ENCODE data around the gene CAMK1D.
"Not testable (repeated sequence)": the region's sequence is repeated elsewhere in the genome, so short reads cannot be mapped to it uniquely, and the experiment has no call there.

The CAMK1D gene

GRCh38 chr10:12348870-12349628 lies at the start of gene CAMK1D:
CAMK1D (plus strand) TSS chr10:12349547.
- peak; percentile 86 for DNase-seq
- ATAC-seq: peak; percentile 61

GRCh38 chr10:12301036-12301435 lies 48.3 kb upstream of the CAMK1D start:
- not testable (repeated sequence) for DNase-seq, ATAC-seq

DNA sequence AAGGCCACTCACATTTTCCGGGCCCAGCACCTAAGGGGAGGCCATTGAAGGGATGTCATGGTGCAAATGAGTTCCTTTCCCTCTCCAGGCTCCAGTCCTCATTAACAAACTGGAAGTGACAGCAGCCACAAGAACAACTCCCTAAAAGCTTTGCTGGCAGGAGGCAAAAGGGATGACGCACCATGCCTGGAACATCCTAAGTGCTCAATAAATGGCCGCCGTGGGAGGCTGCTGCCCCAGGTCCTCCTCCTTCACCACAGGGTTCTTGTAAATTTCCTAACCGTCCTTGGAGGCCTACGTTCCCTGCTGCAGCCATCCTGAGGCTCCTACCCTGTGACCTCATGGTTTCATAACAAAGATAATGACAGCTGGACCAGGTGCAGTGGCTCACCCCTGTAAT lies 41.3 kb upstream of the CAMK1D start:
- ATAC-seq (no peak), DNase-seq (no peak)

- DNase-seq: no peak
- no peak for ATAC-seq
Observed at GRCh38 chr10:12308736-12309375, 40.5 kb upstream of the CAMK1D start.

GRCh38 chr10:12309783-12310182 lies 39.6 kb upstream of the CAMK1D start:
- ATAC-seq, DNase-seq: not testable (repeated sequence)

DNA sequence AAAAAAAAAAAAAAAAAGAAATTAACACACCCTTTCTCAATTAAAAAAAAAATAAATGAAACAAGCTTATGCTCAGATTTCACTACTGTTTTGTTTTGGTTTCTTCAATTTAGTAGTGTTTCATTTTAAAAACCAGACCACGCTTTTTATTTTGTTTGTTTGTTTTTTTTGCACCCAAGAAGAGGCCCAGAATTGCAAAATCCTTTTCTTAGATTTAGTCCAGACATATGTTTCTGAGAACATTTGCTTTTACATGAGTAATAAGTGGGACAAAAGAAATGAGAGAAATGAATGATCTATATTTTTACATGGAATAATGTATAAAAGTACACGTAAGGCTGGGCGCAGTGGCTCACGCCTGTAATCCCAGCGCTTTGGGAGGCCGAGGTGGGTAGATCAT lies 34.5 kb upstream of the CAMK1D start:
- DNase-seq: no peak
- ATAC-seq: no peak

- ATAC-seq (no peak), DNase-seq (no peak)
Observed at GRCh38 chr10:12319076-12319475, 30.3 kb upstream of the CAMK1D start.

DNA sequence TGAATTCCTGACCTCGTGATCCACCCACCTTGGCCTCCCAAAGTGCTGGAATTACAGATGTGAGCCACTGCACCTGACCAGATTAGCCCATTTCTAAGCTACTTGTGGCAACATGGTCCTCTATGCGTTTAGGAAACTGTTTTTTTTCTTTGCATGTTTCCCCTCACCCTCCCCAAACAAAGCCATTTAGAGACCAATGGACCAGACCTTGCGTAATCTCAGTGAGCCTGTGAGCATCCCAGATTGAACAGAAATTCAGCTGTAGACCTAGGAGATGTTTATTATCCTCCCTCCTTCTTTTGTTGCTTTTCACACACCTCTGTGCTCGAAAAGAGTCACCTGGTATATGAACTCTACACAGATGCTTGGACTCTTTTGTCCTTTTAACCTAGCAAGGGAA lies 28.5 kb upstream of the CAMK1D start:
- ATAC-seq (no peak), DNase-seq (no peak)

DNA sequence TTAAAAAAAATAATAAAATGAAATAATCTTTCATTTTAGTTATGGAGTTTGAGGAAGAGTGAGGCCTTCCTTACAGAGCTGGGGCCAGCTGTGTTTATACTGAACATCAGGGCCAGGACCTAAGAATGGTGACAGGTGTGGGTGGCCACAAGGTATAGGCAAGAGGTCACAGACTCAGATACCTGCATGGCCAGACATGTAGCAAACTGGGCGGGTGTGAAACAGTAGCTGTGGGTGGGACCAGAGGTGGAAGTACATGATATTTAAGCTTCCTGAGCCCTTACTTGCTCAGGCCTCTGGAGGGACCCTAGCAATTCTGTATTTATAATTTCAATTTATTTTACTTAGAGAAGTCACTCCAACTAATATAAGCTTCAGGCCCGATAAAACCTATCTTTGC lies 27.7 kb upstream of the CAMK1D start:
- DNase-seq: no peak
- no peak for ATAC-seq

DNA sequence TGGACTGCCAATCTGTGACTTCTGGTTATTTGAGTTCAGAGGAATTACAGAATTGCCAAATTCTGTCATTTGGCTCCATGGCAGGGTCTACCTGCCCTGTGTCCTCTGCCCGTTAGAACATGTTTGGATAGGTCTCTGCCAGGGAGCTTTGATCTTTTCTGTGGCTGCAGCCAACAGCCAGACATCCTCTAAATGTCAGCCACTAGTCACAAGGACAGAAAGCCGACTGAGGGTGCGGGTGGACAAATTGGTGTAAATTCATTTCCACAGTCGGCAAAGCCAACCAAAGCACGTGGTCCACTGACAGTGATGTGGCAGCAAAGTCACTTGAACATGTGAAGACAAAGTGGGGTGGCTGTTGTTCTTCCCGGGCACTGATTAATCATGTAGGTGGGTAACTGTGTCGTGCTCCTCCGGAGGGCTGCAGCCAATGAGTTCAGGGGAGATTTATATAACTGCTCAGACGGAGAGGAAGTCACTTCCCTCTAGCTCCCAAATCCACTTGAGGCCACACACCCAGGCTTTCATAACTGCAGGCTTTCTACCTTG lies 26.7 kb upstream of the CAMK1D start:
- DNase-seq: no peak
- no peak for ATAC-seq

DNA sequence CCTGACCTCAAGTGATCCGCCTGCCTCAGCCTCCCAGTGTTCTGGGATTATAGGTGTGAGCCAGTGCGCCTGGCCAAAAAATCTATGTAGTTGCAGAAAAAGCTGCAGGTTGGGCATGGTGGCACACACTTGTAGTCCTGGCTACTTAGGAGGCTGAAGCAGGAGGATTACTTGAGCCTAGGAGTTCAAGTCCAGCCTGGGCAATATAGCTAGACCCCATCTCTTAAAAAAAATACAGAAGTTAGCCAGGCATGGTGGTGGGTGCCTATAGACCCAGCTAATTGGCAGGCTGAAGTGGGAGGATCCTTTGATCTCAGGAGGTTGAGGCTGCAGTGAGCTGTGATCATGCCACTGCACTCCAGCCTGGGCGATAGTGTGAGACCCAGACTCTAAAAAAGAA lies 24.8 kb upstream of the CAMK1D start:
- no peak for DNase-seq
- no peak for ATAC-seq

- DNase-seq: no peak
- ATAC-seq: peak; percentile 63
Observed at GRCh38 chr10:12327074-12327473, 22.3 kb upstream of the CAMK1D start.

DNA sequence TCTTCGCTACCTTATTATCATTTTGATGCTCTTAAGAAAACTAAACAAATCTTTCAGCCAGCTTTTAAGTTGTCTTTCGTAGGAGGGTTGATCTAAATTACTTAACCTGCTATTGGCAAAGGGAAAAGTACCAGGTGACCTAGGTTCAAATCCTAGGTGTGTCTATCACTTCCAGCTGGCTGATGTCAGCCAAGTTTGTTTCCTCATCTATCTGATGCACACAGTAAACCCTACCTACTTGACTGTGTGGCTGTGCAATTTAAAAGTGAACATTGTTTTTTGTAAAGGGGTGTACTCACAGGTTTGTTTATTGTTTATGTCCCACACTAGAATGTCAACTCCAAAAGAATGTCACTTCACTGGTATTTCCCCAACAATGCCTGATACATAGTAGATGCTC lies 21.9 kb upstream of the CAMK1D start:
- DNase-seq (no peak), ATAC-seq (no peak)

DNA sequence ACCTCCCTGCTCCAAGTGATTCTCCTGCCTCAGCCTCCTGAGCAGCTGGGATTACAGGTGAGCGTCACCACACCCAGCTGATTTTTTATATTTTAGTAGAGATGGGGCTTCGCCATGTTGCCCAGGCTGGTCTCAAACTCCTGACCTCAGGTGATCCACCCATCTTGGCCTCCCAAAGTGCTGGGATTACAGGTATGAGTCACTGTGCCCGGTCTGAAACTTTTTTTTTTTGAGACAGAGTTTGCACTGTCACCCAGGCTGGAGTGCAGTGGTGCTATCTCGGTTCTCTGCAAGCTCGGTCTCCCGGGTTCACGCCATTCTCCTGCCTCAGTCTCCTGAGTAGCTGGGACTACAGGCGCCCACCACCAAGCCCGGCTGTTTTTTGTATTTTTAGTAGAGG lies 21.0 kb upstream of the CAMK1D start:
- not testable (repeated sequence) for ATAC-seq, DNase-seq

GRCh38 chr10:12332572-12333379 lies 16.6 kb upstream of the CAMK1D start:
- ATAC-seq: no peak
- no peak for DNase-seq

- DNase-seq (peak; percentile 62), ATAC-seq (peak; percentile 97)
Observed at GRCh38 chr10:12333380-12334185, 15.8 kb upstream of the CAMK1D start.

DNA sequence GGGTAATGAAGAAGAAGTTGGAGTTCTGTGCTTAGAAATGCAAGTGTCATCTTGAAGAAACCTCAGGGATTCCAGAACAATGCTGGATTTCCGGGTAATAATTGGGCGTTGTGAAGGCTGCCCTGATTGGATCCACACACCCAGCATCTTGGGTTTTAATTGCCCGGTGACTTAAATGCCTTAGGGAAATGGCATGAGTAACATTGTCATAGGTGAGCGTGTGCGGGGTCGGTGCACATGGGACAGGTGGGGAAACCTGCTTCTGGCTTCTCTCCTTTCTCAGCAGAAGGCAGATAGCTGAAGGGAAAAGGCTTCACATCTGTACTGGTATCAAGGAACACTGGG lies 15.2 kb upstream of the CAMK1D start:
- ATAC-seq (no peak), DNase-seq (no peak)

- ATAC-seq, DNase-seq: not testable (repeated sequence)
Observed at GRCh38 chr10:12335169-12335568, 14.2 kb upstream of the CAMK1D start.

GRCh38 chr10:12337453-12338372 lies 11.6 kb upstream of the CAMK1D start:
- ATAC-seq: no peak
- DNase-seq: no peak

GRCh38 chr10:12338981-12339380 lies 10.4 kb upstream of the CAMK1D start:
- DNase-seq: no peak
- ATAC-seq: no peak

DNA sequence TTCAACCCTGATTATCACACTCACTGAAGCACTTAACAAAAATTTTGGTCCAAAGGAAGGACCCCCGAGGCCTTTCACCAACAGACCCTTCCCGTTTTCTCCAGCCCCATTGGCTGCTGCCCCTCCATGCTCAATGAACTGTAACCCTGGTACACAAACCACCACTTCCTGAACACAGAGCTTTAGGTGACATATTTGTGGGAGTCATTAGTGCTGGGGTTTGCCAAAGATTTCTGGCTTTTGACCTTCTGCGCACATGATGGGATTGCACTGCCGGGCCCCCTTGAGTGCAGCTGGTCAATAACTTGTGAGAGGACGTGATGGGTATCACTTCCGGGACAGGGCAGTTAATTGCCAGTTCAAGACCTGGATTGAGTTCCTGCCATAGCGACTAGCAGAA lies 9.0 kb upstream of the CAMK1D start:
- ATAC-seq (no peak), DNase-seq (no peak)

Measured in stimulated activated naive CD8-positive, alpha-beta T cell treated with anti-CD3 and anti-CD28 coated beads, Interleukin-15, Interleukin-2, amounts not matched to agents 100 U/mL and 50 U/mL, for 24 hours (primary cell).